SK-N-SH treated with all-trans-retinoic acid at 6 μM for 48 hours (cell line): ENCODE data around the gene F11R.
"Not testable (repeated sequence)": the region's sequence is repeated elsewhere in the genome, so short reads cannot be mapped to it uniquely, and the experiment has no call there.

Source experiments
- ATAC-seq: fragments of 200-7000 bp; cut with Tn5 transposase; 3 replicates; pipeline ENCODE4 v1.9.1; 2020; ENCODE audit warnings: mild to moderate bottlenecking, moderate library complexity
- CREB5 ChIP-seq: fragments of 250-450 bp; sonication (Bioruptor Pico); IDR thresholded peaks from 2 replicates; pipeline ENCODE4 v1.5.1; 2020; ENCODE audit warnings: low read depth, mild to moderate bottlenecking, moderate library complexity
- CSDC2 ChIP-seq: fragments of 250-450 bp; sonication (Bioruptor Pico); IDR thresholded peaks from 2 replicates; pipeline ENCODE4 v1.5.0; 2020; ENCODE audit warnings: mild to moderate bottlenecking, moderate library complexity
- ESRRG ChIP-seq: fragments of 250-450 bp; sonication (Bioruptor Pico); IDR thresholded peaks from 2 replicates; pipeline ENCODE4 v1.6.1; 2021; ENCODE audit warnings: mild to moderate bottlenecking
- GLIS3 ChIP-seq: fragments of 250-450 bp; sonication (Bioruptor Pico); IDR thresholded peaks from 2 replicates; pipeline ENCODE4 v1.5.0; 2020; ENCODE audit warnings: mild to moderate bottlenecking, moderate library complexity
- ISL1 ChIP-seq: fragments of 250-450 bp; sonication (Bioruptor Pico); IDR thresholded peaks from 2 replicates; pipeline ENCODE4 v2.1.2; 2022; ENCODE audit warnings: mild to moderate bottlenecking, moderate library complexity
- OSR1 ChIP-seq: fragments of 250-450 bp; sonication (Bioruptor Pico); IDR thresholded peaks from 2 replicates; pipeline ENCODE4 v1.8.0; 2022; ENCODE audit warnings: moderate library complexity, mild to moderate bottlenecking, inconsistent platforms
- POU6F1 ChIP-seq: fragments of 250-450 bp; sonication (Bioruptor Pico); IDR thresholded peaks from 2 replicates; pipeline ENCODE4 v1.8.0; 2021; ENCODE audit warnings: low read depth, mild to moderate bottlenecking, moderate library complexity, borderline replicate concordance
- RARB ChIP-seq: fragments of 250-450 bp; sonication (Bioruptor Pico); IDR thresholded peaks from 2 replicates; pipeline ENCODE4 v1.8.0; 2021; ENCODE audit warnings: mild to moderate bottlenecking, moderate library complexity
- TCF4 ChIP-seq: fragments of 250-450 bp; sonication (Bioruptor Pico); IDR thresholded peaks from 2 replicates; pipeline ENCODE4 v1.8.0; 2021; ENCODE audit warnings: mild to moderate bottlenecking, moderate library complexity, borderline replicate concordance
- TOX ChIP-seq: fragments of 250-450 bp; sonication (Bioruptor Pico); IDR thresholded peaks from 2 replicates; pipeline ENCODE4 v1.8.0; 2021; ENCODE audit warnings: mild to moderate bottlenecking, moderate library complexity, borderline replicate concordance
- TSHZ2 ChIP-seq: fragments of 250-450 bp; sonication (Bioruptor Pico); IDR thresholded peaks from 2 replicates; pipeline ENCODE4 v1.5.0; 2020; ENCODE audit warnings: mild to moderate bottlenecking, moderate library complexity
- ZC3H10 ChIP-seq: fragments of 250-450 bp; sonication (Bioruptor Pico); IDR thresholded peaks from 2 replicates; pipeline ENCODE4 v1.5.1; 2021; ENCODE audit warnings: mild to moderate bottlenecking, moderate library complexity
- ZFP3 ChIP-seq: fragments of 250-450 bp; sonication (Bioruptor Pico); IDR thresholded peaks from 2 replicates; pipeline ENCODE4 v1.5.0; 2020; ENCODE audit warnings: mild to moderate bottlenecking, moderate library complexity
- TF ChIP-seq, protein P1 (sequence below): fragments of 250-450 bp; sonication (Bioruptor Pico); IDR thresholded peaks from 2 replicates; pipeline ENCODE4 v1.8.0; 2020; ENCODE audit warnings: mild to moderate bottlenecking, moderate library complexity, borderline replicate concordance

F11R gene

GRCh38 chr1:161016683-161017082 is 4.3 kb downstream of the F11R start:
- ATAC-seq, result not testable (repeated sequence)
- peak; percentile 48; the same call in 1 of the 2 replicates for TF ChIP-seq ZFP3

DNA sequence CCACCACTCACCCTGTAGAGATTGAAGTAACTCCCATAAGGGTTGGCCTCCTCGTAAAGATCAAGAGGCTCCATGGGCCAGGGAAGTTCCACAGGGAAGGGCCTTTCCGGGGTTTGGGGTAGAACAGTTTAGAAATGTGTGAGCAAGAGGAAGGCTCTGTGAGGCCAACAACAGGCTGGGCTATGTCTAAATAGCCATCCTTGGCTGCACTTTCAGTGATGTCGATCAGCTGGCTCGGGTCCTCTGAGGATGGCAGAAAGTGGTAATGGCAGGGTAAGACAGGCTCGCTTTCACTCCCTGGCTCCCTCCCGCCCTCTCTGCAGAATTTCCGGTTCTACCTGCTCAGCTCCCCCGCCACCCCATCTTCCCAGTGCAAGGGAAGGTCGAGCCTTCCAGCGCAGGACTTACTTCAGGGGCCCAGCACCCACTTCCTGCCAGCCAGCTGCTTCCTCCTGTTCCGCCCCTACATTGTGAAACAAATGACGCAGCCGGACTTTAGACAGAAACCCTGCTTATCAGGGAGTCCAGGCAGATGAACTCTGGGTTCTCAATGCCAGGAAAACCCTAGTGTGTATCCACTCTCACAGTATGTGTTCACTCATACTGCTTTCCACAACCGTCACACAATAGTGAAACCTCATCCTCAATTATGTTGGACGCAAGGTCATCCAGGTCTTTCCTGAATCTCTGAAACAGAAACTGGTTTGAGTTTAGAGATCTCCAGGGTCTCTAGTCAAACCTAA is 7.3 kb downstream of the F11R start:
- ATAC-seq, result peak; percentile 46
- no peak for TF ChIP-seq CREB5 (CRISPR knock-in tag)
- TF ChIP-seq OSR1, result no peak
- TF ChIP-seq ISL1 (CRISPR knock-in tag), result no peak
- no peak for TF ChIP-seq TOX (CRISPR knock-in tag)
- TF ChIP-seq CSDC2 (CRISPR knock-in tag), result no peak
- no peak for TF ChIP-seq ESRRG (CRISPR knock-in tag)
- TF ChIP-seq ZFP3, result no peak
- TF ChIP-seq, protein P1, sequence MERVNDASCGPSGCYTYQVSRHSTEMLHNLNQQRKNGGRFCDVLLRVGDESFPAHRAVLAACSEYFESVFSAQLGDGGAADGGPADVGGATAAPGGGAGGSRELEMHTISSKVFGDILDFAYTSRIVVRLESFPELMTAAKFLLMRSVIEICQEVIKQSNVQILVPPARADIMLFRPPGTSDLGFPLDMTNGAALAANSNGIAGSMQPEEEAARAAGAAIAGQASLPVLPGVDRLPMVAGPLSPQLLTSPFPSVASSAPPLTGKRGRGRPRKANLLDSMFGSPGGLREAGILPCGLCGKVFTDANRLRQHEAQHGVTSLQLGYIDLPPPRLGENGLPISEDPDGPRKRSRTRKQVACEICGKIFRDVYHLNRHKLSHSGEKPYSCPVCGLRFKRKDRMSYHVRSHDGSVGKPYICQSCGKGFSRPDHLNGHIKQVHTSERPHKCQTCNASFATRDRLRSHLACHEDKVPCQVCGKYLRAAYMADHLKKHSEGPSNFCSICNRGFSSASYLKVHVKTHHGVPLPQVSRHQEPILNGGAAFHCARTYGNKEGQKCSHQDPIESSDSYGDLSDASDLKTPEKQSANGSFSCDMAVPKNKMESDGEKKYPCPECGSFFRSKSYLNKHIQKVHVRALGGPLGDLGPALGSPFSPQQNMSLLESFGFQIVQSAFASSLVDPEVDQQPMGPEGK (CRISPR knock-in tag), result no peak

- TF ChIP-seq POU6F1 (CRISPR knock-in tag) (no peak), ISL1 (CRISPR knock-in tag) (no peak), ZC3H10 (CRISPR knock-in tag) (no peak), ZFP3 (no peak), RARB (CRISPR knock-in tag) (no peak), GLIS3 (CRISPR knock-in tag) (no peak), OSR1 (no peak), TSHZ2 (CRISPR knock-in tag) (no peak)
- peak; percentile 37 for ATAC-seq
Measured at GRCh38 chr1:161013131-161013487, 7.8 kb downstream of the F11R start.

GRCh38 chr1:161012420-161012819 is 8.5 kb downstream of the F11R start:
- no peak for TF ChIP-seq TCF4 (CRISPR knock-in tag)
- TF ChIP-seq ZC3H10 (CRISPR knock-in tag), result no peak
- no peak for TF ChIP-seq TSHZ2 (CRISPR knock-in tag)
- ATAC-seq, result no peak
